GM23248 (cell line): ENCODE results near the gene FGFR4. TPM values are rescaled to one million over a fixed set of nuclear protein-coding genes. Genes with fewer than 3 reads are reported as not detected.

ENCODE experiments used
- DNase-seq: peaks from one replicate; pipeline ENCODE4 v3.0.0-alpha.2; 2015
- H2AFZ ChIP-seq: fragments of 200-600 bp; sonication (generic); 2 replicates; pipeline ENCODE4 v1.6.1; 2016; ENCODE audit warnings: antibody characterized with exemption
- H3F3A ChIP-seq: fragments of 200-600 bp; sonication (generic); 2 replicates; pipeline ENCODE4 v1.6.1; 2016; ENCODE audit warnings: mild to moderate bottlenecking, antibody characterized with exemption, mixed run types; ENCODE audit not compliant: insufficient read depth
- H3K27ac ChIP-seq: fragments of 200-600 bp; sonication (generic); 2 replicates; pipeline ENCODE4 v1.5.1; 2016; ENCODE audit warnings: mild to moderate bottlenecking
- H3K27me3 ChIP-seq: fragments of 200-600 bp; sonication (generic); replicated peaks from 2 replicates; pipeline ENCODE4 v1.6.1; 2016; ENCODE audit warnings: mild to moderate bottlenecking; ENCODE audit not compliant: insufficient read depth
- H3K36me3 ChIP-seq: fragments of 200-600 bp; sonication (generic); 2 replicates; pipeline ENCODE4 v1.6.1; 2016; ENCODE audit warnings: low read depth, mild to moderate bottlenecking
- H3K4me1 ChIP-seq: fragments of 200-600 bp; sonication (generic); 2 replicates; pipeline ENCODE4 v1.6.1; 2016; ENCODE audit warnings: mild to moderate bottlenecking; ENCODE audit not compliant: insufficient read depth
- H3K4me2 ChIP-seq: fragments of 200-600 bp; sonication (generic); one replicate; pipeline ENCODE4 v1.6.1; 2016; ENCODE audit warnings: mild to moderate bottlenecking; ENCODE audit not compliant: unreplicated experiment
- H3K4me3 ChIP-seq: fragments of 200-600 bp; sonication (generic); 2 replicates; pipeline ENCODE4 v1.5.1; 2016; ENCODE audit warnings: mild to moderate bottlenecking
- H3K79me2 ChIP-seq: fragments of 200-600 bp; sonication (generic); 2 replicates; pipeline ENCODE4 v1.6.1; 2016; ENCODE audit warnings: mild to moderate bottlenecking; ENCODE audit not compliant: insufficient read depth
- H3K9ac ChIP-seq: fragments of 200-600 bp; sonication (generic); 2 replicates; pipeline ENCODE4 v1.6.1; 2016; ENCODE audit warnings: mild to moderate bottlenecking
- H3K9me2 ChIP-seq: fragments of 200-600 bp; sonication (generic); 2 replicates; pipeline ENCODE4 v1.6.1; 2016; ENCODE audit warnings: mixed run types, mild to moderate bottlenecking, moderate library complexity; ENCODE audit not compliant: insufficient read depth
- H3K9me3 ChIP-seq: fragments of 200-600 bp; sonication (generic); one replicate; pipeline ENCODE4 v1.6.1; 2017; ENCODE audit warnings: low read depth
- H4K20me1 ChIP-seq: fragments of 200-600 bp; sonication (generic); 2 replicates; pipeline ENCODE4 v1.6.0; 2016; ENCODE audit not compliant: insufficient read depth
- EZH2 ChIP-seq: fragments of 200-600 bp; sonication (generic); IDR thresholded peaks from 2 replicates; pipeline ENCODE4 v1.6.1; 2018; ENCODE audit warnings: antibody characterized with exemption, mild to moderate bottlenecking; ENCODE audit not compliant: insufficient read depth, poor library complexity, severe bottlenecking
- EZH2phosphoT487 ChIP-seq: fragments of 200-600 bp; sonication (generic); IDR thresholded peaks from 2 replicates; pipeline ENCODE4 v1.6.1; 2018; ENCODE audit warnings: antibody characterized with exemption, moderate library complexity, mild to moderate bottlenecking, low read depth; ENCODE audit not compliant: insufficient read depth
- WGBS, 2 experiments: methylation state at CpG; one replicate each; pipeline ENCODE4 v1.1.6; 2015 to 2017; ENCODE audit warnings: low lambda C conversion rate in 2 of 2, low coverage in 1 of 2; ENCODE audit errors: missing lambda C conversion rate in 2 of 2; 5-methylcytosine and 5-hydroxymethylcytosine counted together
- in situ Hi-C: fragments of 300-500 bp; cut with MboI; formaldehyde crosslinking; loops from 2 replicates; pipeline ENCODE4 v1.15.0; 2020
- polyA plus RNA-seq: library from polyadenylated mRNA; unstranded; fragments of >200 nt; fragmentation: Nextera tagmentation; extraction: Ambion mirVana; gene quantifications from 2 replicates; pipeline ENCODE4 v1.2.1, GENCODE V29; 2016
- total RNA-seq: library from RNA; depleted of rRNA; stranded (reverse); fragments of >200 nt; shearing (Covaris generic); gene quantifications from 2 replicates; pipeline ENCODE4 v1.2.3, GENCODE V29; 2014

Gene FGFR4
- total and polyA plus RNA-seq, 2 experiments from 2014 or later: 0.10 TPM; not detected in 1

DNA sequence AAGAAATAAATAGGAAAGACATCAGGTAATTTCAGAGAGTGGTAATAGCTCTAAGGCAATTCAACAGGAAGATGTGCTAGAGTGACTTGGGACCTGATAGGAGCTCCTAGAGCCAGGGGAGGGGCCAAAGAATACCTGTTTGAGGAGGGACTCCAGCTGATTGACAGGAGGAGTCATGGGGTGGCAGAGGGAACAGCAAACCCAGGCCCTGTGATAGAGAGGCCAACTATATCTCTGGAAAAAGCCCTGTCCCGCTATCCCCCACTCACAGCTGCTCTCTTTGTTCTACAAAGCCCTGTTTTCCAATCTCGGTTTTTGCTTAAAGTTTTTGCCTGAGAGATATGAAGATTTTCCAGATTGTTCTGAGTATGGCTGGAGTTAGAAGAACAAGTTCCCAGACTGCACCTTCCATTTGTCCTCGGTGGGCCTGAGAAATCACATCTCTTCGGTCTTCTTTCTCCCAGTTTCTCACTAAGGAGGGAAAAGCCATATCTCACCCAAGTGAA is 37.8 kb downstream of the FGFR4 start:
- in situ Hi-C loops: no loop called here
- 66 to 68% methylated on average over 4 of the region's 4 CpGs for WGBS, 2 experiments

DNA sequence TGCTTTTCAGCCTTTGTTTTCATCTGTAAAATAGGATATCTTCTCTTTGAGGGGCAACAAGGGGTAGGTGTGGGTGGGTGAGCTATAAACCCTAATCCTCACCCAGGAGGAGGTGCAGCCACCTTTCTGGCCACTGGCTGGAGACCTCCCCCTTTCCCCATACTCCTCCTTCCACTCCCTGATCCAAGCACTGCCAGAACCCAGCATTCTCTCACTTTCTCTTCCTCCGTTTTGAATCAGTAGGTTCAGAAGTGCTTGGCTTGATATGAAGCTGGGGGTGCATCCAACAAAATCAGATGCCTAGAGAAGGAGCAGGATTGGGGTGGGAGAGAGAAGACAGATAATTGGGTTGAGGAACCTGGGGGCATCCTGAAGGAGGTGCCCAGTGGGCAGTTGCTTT is 40.1 kb downstream of the FGFR4 start:
- no peak for TF ChIP-seq EZH2phosphoT487
- no peak for TF ChIP-seq EZH2
- H2AFZ ChIP-seq: no peak overlapping the region
- H3K4me3 ChIP-seq: no peak overlapping the region
- in situ Hi-C loops: no loop called here
- H3K9me2 ChIP-seq: no peaks in the 10 kb centered on the region
- H3K4me2 ChIP-seq: no peak overlapping the region
- no peaks in the 10 kb centered on the region for H3K27me3 ChIP-seq
- no peak overlapping the region for H3K27ac ChIP-seq
- H3K9ac ChIP-seq: no peak overlapping the region
- H3K9me3 ChIP-seq: no peaks in the 10 kb centered on the region
- no peak for DNase-seq
- H3F3A ChIP-seq: peaks cover 26% of the 10 kb centered on the region; the same call in 1 of the 2 replicates
- no peaks in the 10 kb centered on the region for H4K20me1 ChIP-seq
- H3K79me2 ChIP-seq: no peaks in the 10 kb centered on the region
- H3K4me1 ChIP-seq: peaks cover 8% of the 10 kb centered on the region
- 72 to 75% methylated on average over 1 of the region's 1 CpG for WGBS, 2 experiments
- no peaks in the 10 kb centered on the region for H3K36me3 ChIP-seq

More for the DNA sequence above, 37.8 kb downstream of the FGFR4 start:
- Histone ChIP-seq H3K4me2 (no peak overlapping the region), H3K27ac (no peak overlapping the region), H4K20me1 (no peaks in the 10 kb centered on the region), H3K36me3 (no peaks in the 10 kb centered on the region), H3F3A (0 out of 2 replicates have a peak, but pooled peaks cover 6% of the 10 kb centered on the region), H3K27me3 (no peaks in the 10 kb centered on the region), H3K9ac (no peak overlapping the region), H3K4me1 (no peaks in the 10 kb centered on the region), H3K9me3 (no peaks in the 10 kb centered on the region), H3K79me2 (no peaks in the 10 kb centered on the region), H3K4me3 (no peak overlapping the region), H2AFZ (no peak overlapping the region), H3K9me2 (no peaks in the 10 kb centered on the region)
- no peak for DNase-seq
- TF ChIP-seq EZH2phosphoT487 (no peak), EZH2 (no peak)

- TF ChIP-seq EZH2phosphoT487: no peak
- 98 to 100% methylated on average over 4 of the region's 4 CpGs for WGBS, 2 experiments
- Histone ChIP-seq H3K4me1 (peaks cover 8% of the 10 kb centered on the region), H3K9me3 (no peaks in the 10 kb centered on the region), H4K20me1 (no peaks in the 10 kb centered on the region), H3K4me2 (no peak overlapping the region), H3K79me2 (no peaks in the 10 kb centered on the region), H3F3A (peaks cover 26% of the 10 kb centered on the region; the same call in 1 of the 2 replicates), H3K9ac (no peak overlapping the region), H3K27ac (no peak overlapping the region), H2AFZ (peak overlapping the region; percentile 72; the same call in 1 of the 2 replicates), H3K36me3 (no peaks in the 10 kb centered on the region), H3K27me3 (no peaks in the 10 kb centered on the region), H3K4me3 (no peak overlapping the region), H3K9me2 (no peaks in the 10 kb centered on the region)
- in situ Hi-C loops: no loop called here
- peak; percentile 26 for DNase-seq
These were observed 41.9 kb downstream of the FGFR4 start for GRCh38 chr5:177128551-177128981.

DNA sequence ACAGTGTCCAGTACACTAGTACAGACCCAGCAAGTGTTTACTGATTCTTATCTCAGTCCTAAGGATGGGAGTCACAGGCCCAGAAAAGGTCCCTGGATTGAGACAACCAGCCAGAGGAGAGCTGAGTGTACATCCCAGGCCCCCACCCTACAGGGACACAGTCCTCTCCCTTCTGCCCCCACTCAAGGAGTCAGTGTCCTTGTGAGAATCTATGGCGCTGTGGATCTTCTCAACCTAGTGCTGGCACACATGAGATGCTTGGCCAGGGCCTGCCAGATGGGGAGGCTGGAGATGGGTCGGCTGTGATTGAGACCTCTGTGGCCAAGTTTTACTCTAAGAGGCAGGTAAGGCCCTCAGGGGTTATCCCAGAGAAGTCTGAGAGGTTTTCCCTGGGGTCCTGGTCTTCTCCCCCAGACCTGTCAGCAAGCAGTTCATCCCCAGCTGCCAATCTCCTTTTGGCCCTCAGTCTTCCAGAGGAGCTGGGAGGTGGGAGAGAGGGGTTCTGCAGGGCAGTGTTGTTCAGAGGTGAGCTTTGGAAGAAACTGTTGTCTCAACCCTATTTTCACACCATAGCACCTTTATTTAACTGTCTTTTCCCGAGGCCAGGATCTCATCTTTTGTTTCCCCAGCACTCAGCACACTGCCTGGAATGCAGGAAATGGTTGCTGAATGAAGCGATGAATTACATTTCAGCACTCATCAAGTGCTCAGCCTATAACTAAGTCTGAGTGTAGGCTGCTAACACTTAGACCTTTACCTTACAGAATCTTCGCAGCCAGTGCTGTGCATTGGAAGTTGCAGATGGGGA is 43.7 kb downstream of the FGFR4 start:
- peak; percentile 60 for DNase-seq
- Histone ChIP-seq H3K9me2 (no peaks in the 10 kb centered on the region), H4K20me1 (no peaks in the 10 kb centered on the region), H3K27ac (no peak overlapping the region), H3K4me1 (peaks cover 17% of the 10 kb centered on the region), H2AFZ (peak overlapping the region; percentile 36; the same call in 1 of the 2 replicates), H3K4me3 (no peak overlapping the region), H3K79me2 (peaks cover 5% of the 10 kb centered on the region), H3K4me2 (no peak overlapping the region), H3K27me3 (no peaks in the 10 kb centered on the region), H3K9me3 (no peaks in the 10 kb centered on the region), H3K36me3 (peaks cover 4% of the 10 kb centered on the region; the same call in 1 of the 2 replicates), H3F3A (peaks cover 31% of the 10 kb centered on the region; the same call in 1 of the 2 replicates), H3K9ac (no peak overlapping the region)
- no peak for TF ChIP-seq EZH2
- no peak for TF ChIP-seq EZH2phosphoT487
- 61 to 63% methylated on average over 5 of the region's 5 CpGs for WGBS, 2 experiments
- in situ Hi-C loops: no loop called here
